PC-3 (cell line): ENCODE results near the gene MYO1F.

Source experiments
- EZH2phosphoT487 ChIP-seq: fragments of 300-600 bp; sonication (generic); IDR thresholded peaks from 2 replicates; pipeline ENCODE4 v1.6.1; 2018; ENCODE audit warnings: mild to moderate bottlenecking, antibody characterized with exemption, low read length, borderline replicate concordance
- TF ChIP-seq, protein P1 (sequence below): fragments of 300-600 bp; sonication (generic); conservative IDR thresholded peaks from 2 replicates; pipeline ENCODE4 v1.5.1; 2017; ENCODE audit warnings: antibody characterized with exemption, low read depth, mild to moderate bottlenecking, low read length

- TF ChIP-seq, protein P1, sequence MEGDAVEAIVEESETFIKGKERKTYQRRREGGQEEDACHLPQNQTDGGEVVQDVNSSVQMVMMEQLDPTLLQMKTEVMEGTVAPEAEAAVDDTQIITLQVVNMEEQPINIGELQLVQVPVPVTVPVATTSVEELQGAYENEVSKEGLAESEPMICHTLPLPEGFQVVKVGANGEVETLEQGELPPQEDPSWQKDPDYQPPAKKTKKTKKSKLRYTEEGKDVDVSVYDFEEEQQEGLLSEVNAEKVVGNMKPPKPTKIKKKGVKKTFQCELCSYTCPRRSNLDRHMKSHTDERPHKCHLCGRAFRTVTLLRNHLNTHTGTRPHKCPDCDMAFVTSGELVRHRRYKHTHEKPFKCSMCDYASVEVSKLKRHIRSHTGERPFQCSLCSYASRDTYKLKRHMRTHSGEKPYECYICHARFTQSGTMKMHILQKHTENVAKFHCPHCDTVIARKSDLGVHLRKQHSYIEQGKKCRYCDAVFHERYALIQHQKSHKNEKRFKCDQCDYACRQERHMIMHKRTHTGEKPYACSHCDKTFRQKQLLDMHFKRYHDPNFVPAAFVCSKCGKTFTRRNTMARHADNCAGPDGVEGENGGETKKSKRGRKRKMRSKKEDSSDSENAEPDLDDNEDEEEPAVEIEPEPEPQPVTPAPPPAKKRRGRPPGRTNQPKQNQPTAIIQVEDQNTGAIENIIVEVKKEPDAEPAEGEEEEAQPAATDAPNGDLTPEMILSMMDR = peak; percentile 94
- no peak for TF ChIP-seq EZH2phosphoT487
Measured at GRCh38 chr19:8585894-8586750, 8.9 kb upstream of the MYO1F start.
